Astrocyte of the cerebellum (primary cell): ENCODE measurements around the gene CD72.

Experiments used
- DNase-seq: peaks from one replicate; pipeline ENCODE4 v3.0.0-alpha.2; 2011; ENCODE audit warnings: low read depth
- H3K4me3 ChIP-seq: 2 replicates; pipeline ENCODE4 v1.5.1; 2011; ENCODE audit warnings: mild to moderate bottlenecking, low read depth, low read length, moderate library complexity
- CTCF ChIP-seq: IDR thresholded peaks from 2 replicates; pipeline ENCODE4 v1.5.1; 2012; ENCODE audit warnings: low read length, low read depth, moderate library complexity, mild to moderate bottlenecking; ENCODE audit errors: missing control alignments
- in situ Hi-C: cut with HindIII; loops from 2 replicates; pipeline ENCODE4 v1.10.0; 2017; ENCODE audit warnings: low sequenced_read_pairs

Gene CD72

DNA sequence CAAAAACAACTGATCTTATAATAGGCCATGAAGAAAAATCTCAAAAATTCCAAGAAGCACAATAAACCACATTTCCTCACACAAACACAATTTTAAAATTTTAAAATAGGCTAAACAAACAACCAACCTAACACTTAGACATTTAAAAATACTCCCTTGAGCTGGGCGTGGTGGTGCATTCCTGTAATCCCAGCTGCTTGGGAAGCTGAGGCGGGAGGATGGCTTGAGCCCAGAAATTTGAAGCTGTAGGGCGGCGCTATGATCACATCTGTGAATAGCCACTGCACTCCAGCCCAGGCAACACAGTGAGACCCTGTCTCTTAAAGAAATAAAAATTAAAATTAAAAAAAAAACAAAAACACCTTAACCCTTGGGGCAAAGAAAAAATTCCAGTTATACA lies 50.0 kb downstream of the CD72 start:
- H3K4me3 ChIP-seq, result no peak overlapping the region
- no peak for TF ChIP-seq CTCF
- in situ Hi-C loops, result no loop called here
- no peak for DNase-seq

DNA sequence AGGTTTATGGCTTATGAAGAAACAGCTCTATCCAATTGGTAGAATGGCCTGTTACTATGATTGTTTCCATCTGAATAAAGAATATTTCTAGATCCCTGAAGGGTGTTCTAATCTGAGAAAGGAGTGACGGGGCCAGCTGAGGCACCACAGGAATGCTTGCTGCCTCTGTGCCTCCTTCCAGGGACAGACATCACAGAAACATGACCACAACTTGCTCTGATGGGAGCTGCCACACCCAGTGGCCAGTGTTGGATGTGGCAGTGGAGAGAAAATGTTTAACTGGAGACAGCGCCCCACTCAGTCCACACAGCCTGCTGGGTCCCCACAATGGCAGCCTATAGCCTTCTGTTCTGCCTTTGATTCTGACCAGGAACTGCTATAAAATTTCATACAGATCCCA lies 51.8 kb downstream of the CD72 start:
- H3K4me3 ChIP-seq, result no peak overlapping the region
- in situ Hi-C loops, result no loop called here
- DNase-seq, result no peak
- no peak for TF ChIP-seq CTCF

GRCh38 chr9:35564658-35565061 lies 53.6 kb downstream of the CD72 start:
- TF ChIP-seq CTCF, result no peak
- in situ Hi-C loops, result no loop called here

GRCh38 chr9:35563791-35564197 lies 54.4 kb downstream of the CD72 start:
- in situ Hi-C loops, result no loop called here
- no peak for DNase-seq
- no peak for TF ChIP-seq CTCF
- no peak overlapping the region for H3K4me3 ChIP-seq

More at GRCh38 chr9:35564658-35565061, 53.6 kb downstream of the CD72 start:
- H3K4me3 ChIP-seq, result no peak overlapping the region
- no peak for DNase-seq

- no peak for TF ChIP-seq CTCF
- no peak overlapping the region for H3K4me3 ChIP-seq
- DNase-seq, result no peak
- in situ Hi-C loops, result no loop called here
Measured at GRCh38 chr9:35562895-35563780, 55.1 kb downstream of the CD72 start.

DNA sequence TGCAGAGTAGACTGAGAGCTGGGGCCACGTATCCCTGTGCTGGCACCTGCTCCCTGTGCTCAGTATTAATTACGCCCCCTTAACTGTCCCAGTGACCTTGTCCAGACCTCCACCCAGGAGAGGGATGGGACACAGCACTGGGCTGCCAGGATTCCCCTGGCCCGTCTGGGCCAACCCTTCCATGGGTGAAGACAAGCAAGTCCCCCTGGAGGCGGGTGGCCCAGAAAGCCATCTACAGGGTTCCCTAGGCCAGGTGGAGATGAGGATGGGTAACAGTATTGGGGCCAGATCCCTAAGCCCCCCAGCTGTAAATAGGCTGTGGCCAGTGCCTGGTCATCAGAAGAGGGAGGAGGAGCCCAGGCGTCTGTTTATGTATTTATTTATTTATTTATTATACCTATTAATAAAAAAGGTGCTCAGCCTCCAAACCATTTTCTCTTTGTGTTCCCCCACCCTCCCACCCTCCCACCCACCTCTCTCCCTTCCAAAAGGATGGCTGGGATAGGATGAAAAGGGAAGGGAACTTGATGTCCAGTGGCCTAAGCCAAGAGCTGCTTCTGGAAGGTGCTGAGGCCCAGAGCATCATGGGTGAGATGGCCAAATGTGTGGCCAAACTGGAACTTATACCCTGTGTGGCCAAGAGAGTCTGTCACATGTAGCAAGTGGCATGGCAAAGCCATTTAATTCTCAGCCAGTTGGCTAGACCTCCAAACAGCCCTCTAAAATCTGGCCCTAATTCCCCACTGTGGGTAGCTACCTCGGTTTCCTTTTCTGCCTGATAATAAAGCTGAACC lies 56.5 kb downstream of the CD72 start:
- TF ChIP-seq CTCF, result no peak
- DNase-seq, result no peak
- no peak overlapping the region for H3K4me3 ChIP-seq
- in situ Hi-C loops, result no loop called here
